ENCODE results near the gene THRB. TPM values are rescaled to one million over a fixed set of nuclear protein-coding genes. Genes with fewer than 3 reads are reported as not detected.

The THRB gene
- total and polyA plus RNA-seq, 9 of the 15 experiments (the other 6 are each of a cell fraction or from before 2014, with no cell fraction given) = 1.7 to 14.9 (median 6.9) TPM

DNA sequence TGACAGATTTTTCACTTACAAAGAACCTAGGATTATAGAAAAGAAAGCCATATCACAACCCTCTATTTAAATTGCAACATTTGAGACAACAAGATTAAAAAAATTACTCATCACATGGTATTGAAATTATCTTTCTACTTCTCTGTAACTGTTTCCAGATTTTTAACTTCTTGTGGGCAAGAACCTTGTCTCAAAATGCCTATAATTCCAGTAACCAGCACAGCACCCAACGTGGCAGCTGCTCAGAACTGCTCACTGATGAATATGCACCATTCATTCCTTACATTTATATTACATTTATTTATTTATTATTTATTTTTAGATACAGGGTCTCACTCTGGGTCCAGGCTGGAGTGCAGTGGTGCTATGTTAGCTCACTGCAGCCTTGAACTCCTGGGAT lies 216.1 kb downstream of the THRB start (continued):
- no peak for TF ChIP-seq ZNF592 (IDR thresholded peaks at IDR 0.05)
- TF ChIP-seq TEAD4 (IDR thresholded peaks at IDR 0.05; ENCODE audit: low read length) = no peak
- no peak for TF ChIP-seq TEAD4 (CRISPR knock-in tag; IDR thresholded peaks at IDR 0.05; ENCODE audit: borderline replicate concordance)
- TF ChIP-seq EHMT2 (IDR thresholded peaks at IDR 0.05) = no peak

DNA sequence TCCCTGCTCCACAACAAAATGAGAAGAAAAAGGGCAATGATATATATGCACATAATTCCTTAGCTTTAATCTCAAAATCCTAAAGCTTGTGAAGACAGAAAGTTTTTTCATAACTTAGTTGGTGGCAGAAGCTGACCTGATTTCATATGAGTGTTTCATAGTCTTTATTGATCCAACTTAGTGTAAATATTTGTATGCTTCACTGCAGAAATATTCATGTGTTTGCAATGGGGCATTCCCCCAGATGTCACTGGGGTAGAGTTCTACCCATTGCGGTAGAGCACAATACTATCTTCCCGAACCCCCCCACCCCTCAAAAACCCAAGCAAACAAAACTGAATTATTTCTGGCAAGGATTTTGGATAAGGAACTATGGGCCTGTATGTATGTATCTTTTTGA lies 221.2 kb downstream of the THRB start:
- TF ChIP-seq FOXM1 (IDR thresholded peaks at IDR 0.05; ENCODE audit: low read depth) (no peak), FOXM1 (CRISPR knock-in tag; IDR thresholded peaks at IDR 0.05; ENCODE audit: low read depth) (no peak), ZNF124 (CRISPR knock-in tag; IDR thresholded peaks at IDR 0.05) (no peak)
- TF ChIP-seq, protein P1, sequence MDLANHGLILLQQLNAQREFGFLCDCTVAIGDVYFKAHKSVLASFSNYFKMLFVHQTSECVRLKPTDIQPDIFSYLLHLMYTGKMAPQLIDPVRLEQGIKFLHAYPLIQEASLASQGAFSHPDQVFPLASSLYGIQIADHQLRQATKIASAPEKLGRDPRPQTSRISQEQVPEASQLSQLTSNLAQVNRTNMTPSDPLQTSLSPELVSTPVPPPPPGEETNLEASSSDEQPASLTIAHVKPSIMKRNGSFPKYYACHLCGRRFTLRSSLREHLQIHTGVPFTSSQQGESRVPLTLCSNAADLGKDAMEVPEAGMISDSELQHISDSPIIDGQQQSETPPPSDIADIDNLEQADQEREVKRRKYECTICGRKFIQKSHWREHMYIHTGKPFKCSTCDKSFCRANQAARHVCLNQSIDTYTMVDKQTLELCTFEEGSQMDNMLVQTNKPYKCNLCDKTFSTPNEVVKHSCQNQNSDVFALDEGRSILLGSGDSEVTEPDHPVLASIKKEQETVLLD (IDR thresholded peaks at IDR 0.05) = no peak
- ChIA-PET CTCF (ENCODE audit: low intra/inter-chr PET ratio) (no interaction called here), POLR2A (no interaction called here)
- DNase-seq (ENCODE audit: extremely low read depth in 1 of 4, low spot score in 3 of 4) (no peak), FAIRE-seq (no peak), ATAC-seq (no peak)
- Histone ChIP-seq H3K27me3 (ENCODE audit: control insufficient read depth in 2 of 2, insufficient read depth in 2 of 2, low read length in 2 of 2) (no peaks in the 10 kb centered on the region), H3K27ac (ENCODE audit: extremely low read depth, low read depth, low read length) (no peak overlapping the region), H3K79me2 (ENCODE audit: control insufficient read depth, insufficient read depth, low read length) (no peaks in the 10 kb centered on the region), H3K4me2 (ENCODE audit: insufficient read depth, low read length) (no peak overlapping the region), H3K9me3 (replicated peaks; ENCODE audit: control insufficient read depth, insufficient read depth, low read depth, low read length) (no peaks in the 10 kb centered on the region), H3K36me3 (ENCODE audit: control insufficient read depth, insufficient read depth, low read length) (no peaks in the 10 kb centered on the region), H3K4me1 (replicated peaks in 1 of 2; ENCODE audit: control insufficient read depth in 2 of 2, insufficient read depth in 2 of 2, low read length in 2 of 2) (no peaks in the 10 kb centered on the region), H3K4me3 (no peak overlapping the region), H3K9me1 (ENCODE audit: control insufficient read depth, insufficient read depth, low read length) (no peaks in the 10 kb centered on the region), H4K20me1 (replicated peaks; ENCODE audit: control insufficient read depth, insufficient read depth, low read length) (no peaks in the 10 kb centered on the region), H3K9ac (ENCODE audit: insufficient read depth in 1 of 2, low read depth in 2 of 2, low read length in 2 of 2) (no peak overlapping the region), H2AFZ (ENCODE audit: low read depth, low read length) (no peak overlapping the region)
- intact Hi-C loops (cut with micrococcal nuclease) = no loop called here
- WGBS (ENCODE audit: insufficient coverage, low coverage, missing lambda C conversion rate) = 67% methylated on average over 2 of the region's 2 CpGs
- no TSS peak for BruUV-seq (replicated peaks)
- in situ Hi-C loops (cut with MboI) = no loop called here

All from K562 (cell line).